GM19438 (cell line): ENCODE measurements around the gene NEURL1.
A peak's percentile ranks its signal among the peaks of the same experiment; 100 is the strongest.
"Not testable (repeated sequence)": the region's sequence is repeated elsewhere in the genome, so short reads cannot be mapped to it uniquely, and the experiment has no call there.

ENCODE experiments used
- ATAC-seq: cut with Tn5 transposase; IDR thresholded peaks from one replicate; pipeline ENCODE4 v1.9.1; 2021; ENCODE audit warnings: low read depth; ENCODE audit not compliant: unreplicated experiment

Gene NEURL1

GRCh38 chr10:103463499-103463898 lies 30.0 kb upstream of the NEURL1 start:
- ATAC-seq = no peak

GRCh38 chr10:103465411-103466179 lies 27.9 kb upstream of the NEURL1 start:
- ATAC-seq = no peak

GRCh38 chr10:103466734-103467133 lies 26.8 kb upstream of the NEURL1 start:
- no peak for ATAC-seq

DNA sequence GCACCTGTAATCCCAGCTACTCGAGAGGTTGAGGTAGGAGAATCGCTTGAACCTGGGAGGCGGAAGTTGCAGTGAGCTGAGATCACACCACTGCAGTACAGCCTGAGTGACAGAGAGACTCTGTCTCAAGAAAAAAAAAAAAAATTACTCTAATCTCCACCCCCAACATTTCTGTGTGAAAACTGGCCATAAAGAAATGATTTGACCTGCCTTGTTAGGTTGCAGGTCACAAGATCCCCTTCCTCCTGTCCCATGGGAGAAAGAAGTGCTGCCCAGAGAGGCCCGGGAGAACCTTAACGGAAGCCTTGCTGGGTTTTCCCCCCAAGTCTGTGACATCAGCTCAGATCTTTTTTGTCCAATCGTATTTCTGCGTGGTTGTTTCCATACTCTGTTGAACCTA lies 26.1 kb upstream of the NEURL1 start:
- no peak for ATAC-seq

- ATAC-seq = no peak
These were observed 24.3 kb upstream of the NEURL1 start for GRCh38 chr10:103469201-103469600.

DNA sequence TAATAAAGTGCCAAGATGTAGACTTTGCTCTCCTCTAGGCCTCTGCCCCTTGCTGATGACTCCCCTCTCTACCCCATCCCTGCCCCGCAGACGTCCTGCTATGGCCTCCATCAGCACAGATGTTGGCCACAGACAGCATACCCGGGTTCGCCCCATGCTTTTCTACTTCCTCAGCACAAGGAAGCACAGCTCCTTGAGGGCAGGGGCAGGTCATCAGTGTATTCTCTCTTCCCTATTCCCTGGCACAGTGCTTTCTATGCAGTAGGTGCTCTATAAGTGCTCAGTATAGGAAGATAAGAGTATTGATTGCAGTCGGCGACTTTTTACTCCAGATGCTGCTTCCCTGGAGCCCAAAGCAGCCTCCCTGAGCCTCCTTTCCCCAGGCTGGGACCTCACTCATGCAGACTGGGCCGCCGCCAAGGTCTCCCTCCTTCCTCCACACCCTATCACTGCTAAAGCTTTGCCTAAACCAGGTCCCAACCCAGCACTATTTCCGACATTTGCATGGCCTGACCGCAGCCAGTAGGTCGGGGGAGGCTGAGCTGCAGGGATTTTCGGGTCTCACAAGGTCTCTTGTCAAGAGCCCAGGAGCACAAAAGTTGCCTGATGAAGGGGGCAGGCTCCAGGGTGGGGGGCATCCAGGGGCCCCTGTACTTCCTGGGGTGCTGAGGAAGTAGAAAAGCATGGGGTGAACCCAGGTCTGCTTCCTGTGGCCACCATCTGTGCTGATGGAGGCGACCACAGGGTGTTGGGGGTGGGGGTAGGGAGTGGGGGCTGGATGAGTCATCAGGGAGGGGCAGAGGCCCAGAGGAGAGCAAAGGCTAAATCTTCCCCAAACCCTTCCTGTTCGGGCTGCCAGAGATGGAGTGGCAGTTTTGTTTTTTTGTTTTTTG lies 22.5 kb upstream of the NEURL1 start:
- peak; percentile 73 for ATAC-seq

- ATAC-seq = no peak
These were observed 21.5 kb upstream of the NEURL1 start for GRCh38 chr10:103472005-103472404.

- ATAC-seq = no peak
These were observed 20.2 kb upstream of the NEURL1 start for GRCh38 chr10:103473261-103473671.

DNA sequence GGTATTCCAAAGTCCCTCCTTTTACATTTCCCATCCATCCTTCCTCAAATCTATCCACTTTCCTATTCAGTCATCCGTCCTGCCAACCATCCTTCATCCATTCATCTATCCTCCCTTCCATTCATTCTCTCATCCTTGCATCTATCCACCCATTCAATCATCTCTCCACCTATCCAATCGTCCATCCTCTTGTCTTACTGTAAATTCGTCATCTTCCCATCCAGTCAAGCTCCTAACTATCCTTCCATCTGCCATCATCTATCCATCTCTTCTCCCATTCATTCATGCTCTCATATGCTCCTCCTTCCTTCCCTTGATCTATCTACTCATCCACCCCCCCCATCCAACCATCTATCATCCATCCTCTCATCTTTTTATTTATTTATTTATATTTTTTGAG lies 19.4 kb upstream of the NEURL1 start:
- no peak for ATAC-seq

DNA sequence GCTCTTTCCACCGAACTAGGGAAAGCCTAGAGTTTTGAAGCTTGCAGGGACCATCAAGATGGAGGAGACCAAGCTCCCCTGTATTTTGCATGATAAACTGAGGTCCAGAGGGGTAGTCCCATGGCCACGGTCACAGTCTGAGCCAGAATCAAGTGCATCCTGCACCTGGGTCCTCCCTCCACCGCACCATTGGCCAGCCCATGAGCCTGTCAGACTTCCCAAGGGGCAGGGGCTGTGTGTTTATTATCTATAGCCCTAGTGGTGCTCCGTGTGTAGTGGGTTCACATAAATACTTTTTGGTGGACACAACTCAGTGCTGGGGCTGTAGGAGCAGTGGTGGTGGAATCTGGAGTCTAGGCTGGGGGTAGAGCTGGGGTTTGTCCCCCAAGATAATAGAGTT lies 18.1 kb upstream of the NEURL1 start:
- ATAC-seq = no peak

GRCh38 chr10:103476046-103476768 lies 17.3 kb upstream of the NEURL1 start:
- ATAC-seq = peak; percentile 48

GRCh38 chr10:103478671-103479070 lies 14.8 kb upstream of the NEURL1 start:
- no peak for ATAC-seq

GRCh38 chr10:103479135-103479534 lies 14.4 kb upstream of the NEURL1 start, which contains the start of gene CALHM3:
CALHM3 (minus strand) TSS chr10:103479240; CDS start chr10:103479032, 208 bp downstream.
- ATAC-seq = no peak

- no peak for ATAC-seq
These were observed 13.0 kb upstream of the NEURL1 start for GRCh38 chr10:103480521-103480920.

GRCh38 chr10:103481974-103482531 lies 11.5 kb upstream of the NEURL1 start:
- no peak for ATAC-seq

DNA sequence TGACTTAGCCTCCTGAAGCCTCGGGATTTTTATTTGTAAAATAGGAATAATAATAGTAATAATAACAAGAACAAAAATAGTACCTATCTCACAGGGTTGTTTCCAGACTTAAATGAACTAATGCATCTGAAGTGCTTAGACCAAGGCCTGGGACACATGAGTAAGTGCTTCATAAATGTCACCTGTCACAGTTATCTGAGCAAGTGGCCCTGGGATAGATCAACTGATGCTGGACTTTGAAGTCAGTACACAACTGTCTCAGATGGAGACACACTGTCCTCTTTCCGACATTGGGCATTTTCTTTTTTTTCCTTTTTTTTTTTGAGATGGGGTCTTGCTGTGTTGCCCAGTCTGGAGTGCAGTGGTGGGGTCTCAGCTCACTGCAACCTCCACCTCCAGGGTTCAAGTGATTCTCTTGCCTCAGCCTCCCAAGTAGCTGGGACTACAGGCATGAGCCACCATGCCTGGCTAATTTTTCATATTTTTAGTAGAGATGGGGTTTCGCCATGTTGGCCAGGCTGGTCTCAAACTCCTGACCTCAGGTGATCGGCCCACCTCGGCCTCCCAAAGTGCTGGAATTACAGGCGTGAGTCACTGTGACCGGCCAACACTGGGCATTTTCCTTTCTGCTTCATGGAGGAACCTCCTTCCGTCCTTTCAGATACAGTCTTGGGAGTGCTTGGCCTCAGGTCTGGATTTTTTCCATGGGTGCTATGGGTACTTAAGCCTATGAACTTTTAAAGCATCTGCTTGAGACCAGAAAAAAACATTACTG lies 6.7 kb upstream of the NEURL1 start:
- ATAC-seq = not testable (repeated sequence)

DNA sequence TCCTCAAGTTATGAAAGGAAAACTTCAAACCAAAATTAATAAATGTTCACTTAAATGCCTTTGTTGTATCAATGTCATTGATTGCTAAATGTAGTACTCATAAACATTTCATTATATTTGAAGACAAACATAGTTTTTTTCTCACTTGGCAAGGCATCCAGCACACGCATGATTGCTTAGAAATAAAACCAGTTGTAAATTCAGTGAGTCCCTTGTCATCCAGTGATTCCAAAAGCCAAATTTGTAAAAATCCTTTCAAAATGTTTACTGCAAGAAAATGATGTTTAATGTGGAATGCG lies 6.1 kb upstream of the NEURL1 start:
- no peak for ATAC-seq

GRCh38 chr10:103490986-103491314 lies 2.6 kb upstream of the NEURL1 start:
- no peak for ATAC-seq

DNA sequence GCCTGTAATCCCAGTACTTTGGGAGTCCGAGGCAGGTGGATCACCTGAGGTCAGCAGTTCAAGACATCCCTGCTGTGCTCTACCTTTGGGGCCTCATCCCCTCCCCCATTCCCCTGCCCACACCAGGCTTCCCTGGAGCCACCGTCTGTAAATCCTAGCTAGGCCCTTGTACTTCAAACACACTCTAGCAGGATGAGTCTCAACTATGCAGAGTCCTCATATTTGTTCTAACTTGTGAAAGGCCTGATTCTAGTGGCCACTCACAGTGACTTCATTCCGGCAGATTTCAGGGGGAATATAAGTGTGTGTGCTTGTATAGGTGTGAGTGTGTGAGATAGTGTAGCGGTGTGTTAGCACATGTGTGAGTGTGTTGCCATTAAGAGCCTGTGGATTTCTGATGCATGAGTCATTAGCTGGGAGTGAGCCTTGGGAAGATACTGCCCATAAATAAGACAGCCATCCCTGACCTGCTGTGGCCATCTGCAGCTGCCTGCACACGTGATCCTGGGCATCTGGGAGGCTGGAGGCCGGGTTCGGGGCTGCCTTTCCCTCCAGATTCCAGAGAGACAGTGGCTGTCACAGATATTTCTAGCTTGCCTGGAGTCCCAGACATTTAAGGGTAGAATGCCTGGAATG lies 1.7 kb upstream of the NEURL1 start:
- no peak for ATAC-seq
